ENCODE measurements around the gene PTPDC1. TPM values are rescaled to one million over a fixed set of nuclear protein-coding genes. Genes with fewer than 3 reads are reported as not detected.

The PTPDC1 gene, protein sequence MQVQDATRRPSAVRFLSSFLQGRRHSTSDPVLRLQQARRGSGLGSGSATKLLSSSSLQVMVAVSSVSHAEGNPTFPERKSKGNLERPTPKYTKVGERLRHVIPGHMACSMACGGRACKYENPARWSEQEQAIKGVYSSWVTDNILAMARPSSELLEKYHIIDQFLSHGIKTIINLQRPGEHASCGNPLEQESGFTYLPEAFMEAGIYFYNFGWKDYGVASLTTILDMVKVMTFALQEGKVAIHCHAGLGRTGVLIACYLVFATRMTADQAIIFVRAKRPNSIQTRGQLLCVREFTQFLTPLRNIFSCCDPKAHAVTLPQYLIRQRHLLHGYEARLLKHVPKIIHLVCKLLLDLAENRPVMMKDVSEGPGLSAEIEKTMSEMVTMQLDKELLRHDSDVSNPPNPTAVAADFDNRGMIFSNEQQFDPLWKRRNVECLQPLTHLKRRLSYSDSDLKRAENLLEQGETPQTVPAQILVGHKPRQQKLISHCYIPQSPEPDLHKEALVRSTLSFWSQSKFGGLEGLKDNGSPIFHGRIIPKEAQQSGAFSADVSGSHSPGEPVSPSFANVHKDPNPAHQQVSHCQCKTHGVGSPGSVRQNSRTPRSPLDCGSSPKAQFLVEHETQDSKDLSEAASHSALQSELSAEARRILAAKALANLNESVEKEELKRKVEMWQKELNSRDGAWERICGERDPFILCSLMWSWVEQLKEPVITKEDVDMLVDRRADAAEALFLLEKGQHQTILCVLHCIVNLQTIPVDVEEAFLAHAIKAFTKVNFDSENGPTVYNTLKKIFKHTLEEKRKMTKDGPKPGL
- total RNA-seq, result 1.1 TPM

DNA sequence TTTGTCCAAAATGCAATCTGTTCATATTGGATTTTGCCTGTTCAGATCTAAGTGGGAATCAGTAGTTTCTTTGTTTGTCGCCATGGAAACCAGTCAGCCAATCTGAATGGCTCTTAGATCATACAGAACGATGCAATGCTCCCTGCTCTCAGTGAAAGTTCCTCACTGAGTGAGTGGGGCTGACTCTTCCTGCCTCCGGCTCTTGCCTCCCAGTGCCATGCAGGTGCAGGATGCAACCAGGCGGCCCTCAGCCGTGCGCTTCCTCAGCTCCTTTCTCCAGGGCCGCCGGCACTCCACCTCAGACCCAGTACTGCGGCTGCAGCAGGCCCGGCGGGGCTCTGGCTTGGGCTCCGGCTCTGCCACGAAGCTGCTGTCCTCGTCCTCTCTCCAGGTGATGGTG, at the start of gene PTPDC1:
TSS of gene PTPDC1 (plus strand) at position 151 of the 400 bp plus-strand sequence. CDS start at position 218, 67 bp downstream.
- DNase-seq (ENCODE audit: low spot score) (no peak), ATAC-seq (no peak)

DNA sequence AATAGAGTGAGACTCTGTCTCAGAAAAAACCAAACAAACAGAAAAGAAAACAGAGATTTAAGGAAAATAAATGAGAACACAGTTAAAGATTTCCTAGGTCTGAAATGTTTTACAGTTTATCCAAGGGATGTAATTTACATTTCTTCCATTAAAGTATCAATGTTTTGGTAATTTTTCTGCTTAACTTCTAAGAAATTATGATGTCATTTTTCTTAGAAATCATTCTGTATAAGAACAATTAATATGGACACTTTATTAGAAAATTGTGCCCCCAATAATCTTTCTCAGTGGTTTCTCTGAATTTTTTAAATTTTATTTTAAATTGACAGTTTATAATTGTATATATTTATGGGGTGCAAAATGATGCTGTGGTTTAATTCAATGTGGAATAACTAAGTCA, 49.8 kb upstream of the PTPDC1 start:
- DNase-seq (ENCODE audit: low spot score) (no peak), ATAC-seq (no peak)

DNA sequence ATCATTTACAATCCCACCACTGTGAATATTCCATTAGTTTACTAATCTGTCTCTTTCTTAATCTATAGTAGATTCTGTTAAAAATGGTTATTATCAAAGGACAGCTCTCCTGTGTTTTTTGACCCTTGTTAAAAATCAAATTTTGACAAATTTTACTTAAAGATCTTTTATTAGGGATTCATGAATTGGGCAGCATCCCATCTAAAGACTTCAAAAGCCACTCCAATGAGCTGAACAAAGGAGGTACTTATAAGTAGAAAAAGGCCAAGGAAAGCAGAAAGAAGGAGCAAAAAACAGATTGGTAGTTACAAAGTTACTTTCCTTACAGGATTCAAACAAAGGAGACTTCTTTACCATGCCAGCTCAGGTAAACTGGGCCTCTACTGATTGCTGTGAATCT, 44.5 kb upstream of the PTPDC1 start:
- ATAC-seq (no peak), DNase-seq (ENCODE audit: low spot score) (no peak)

DNA sequence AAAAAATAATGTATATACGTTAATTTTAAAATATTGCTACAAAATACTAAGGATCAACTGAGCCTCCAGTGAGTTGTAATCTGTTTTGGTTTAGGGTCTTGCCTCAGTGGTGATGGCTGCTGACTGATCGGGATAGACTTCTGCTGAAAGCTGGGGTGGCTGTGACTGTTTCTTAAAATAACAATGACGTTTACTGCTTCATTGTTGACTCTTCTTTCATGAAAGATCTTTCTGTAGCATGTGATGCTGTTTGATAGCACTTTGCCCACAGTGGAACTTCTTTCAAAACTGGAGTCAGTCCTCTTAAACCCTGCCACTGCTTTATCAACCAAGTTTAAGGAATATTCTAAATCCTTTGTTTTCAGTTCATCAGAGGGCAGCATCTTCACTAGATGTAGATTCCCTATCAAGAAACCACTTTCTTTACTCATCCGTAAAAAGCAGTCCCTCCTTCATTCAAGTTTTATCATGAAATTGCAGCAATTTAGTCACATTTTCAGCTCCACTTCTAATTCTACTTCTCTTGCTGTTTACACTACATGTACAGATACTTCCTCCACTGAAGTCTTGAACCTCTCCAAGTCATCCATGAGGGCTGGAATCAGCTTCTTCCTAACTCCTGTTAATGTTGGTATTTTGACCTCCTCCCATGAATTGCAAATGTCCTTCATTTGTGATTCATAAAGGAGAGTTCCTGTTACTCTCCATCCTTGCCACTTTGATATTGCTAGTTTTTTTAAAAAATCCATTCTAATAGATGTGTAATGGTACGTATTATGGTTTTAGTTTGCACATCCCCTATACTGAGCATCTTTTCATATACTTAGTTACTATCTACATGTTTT, 41.5 kb upstream of the PTPDC1 start:
- no peak for ATAC-seq
- DNase-seq (ENCODE audit: low spot score), result no peak

DNA sequence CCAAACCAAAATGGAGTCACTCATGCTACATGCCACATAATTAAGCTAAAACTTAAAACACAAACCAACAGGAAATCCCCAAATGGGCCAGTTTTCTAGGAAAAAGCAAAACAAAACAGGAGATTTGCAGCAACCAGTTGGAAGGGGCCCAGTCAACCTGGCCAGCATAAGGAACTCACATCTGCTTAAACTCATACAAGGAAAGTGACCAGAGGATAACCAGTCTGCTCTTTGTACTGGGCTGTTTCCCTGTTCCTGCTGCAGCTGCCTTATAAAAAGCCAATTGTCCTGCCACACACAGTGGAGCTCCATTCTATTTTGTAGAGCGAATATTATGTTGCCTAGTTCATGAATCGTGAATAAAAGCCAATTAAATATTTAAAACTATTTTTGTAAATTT, 29.5 kb upstream of the PTPDC1 start:
- ATAC-seq, result no peak
- DNase-seq (ENCODE audit: low spot score), result no peak

DNA sequence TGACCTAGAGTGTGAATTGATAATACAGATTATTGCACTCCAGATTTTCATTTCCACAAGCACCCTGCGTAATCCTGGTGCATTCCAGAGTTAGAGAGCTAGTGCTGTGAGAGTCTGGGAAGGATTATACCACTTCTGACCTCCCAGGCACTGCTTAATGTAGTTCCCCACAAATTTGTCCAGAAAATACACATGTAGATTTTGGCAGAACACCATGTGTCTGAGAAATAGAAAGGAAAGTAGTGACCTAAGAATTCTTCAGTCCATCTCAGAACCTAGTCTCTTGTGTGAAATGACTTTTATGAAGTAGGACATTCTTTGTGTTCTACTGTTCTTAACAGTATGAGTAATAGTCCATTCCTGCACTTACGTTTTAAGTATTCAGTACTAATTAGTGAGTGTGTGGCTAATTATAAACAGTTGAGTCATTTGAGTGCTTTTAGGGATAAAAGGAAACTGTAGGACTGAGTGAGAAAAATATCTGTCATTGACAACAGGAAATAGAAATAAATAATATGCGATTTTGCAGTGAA, 27.8 kb upstream of the PTPDC1 start:
- ATAC-seq (peak; percentile 22), DNase-seq (ENCODE audit: low spot score) (no peak)

DNA sequence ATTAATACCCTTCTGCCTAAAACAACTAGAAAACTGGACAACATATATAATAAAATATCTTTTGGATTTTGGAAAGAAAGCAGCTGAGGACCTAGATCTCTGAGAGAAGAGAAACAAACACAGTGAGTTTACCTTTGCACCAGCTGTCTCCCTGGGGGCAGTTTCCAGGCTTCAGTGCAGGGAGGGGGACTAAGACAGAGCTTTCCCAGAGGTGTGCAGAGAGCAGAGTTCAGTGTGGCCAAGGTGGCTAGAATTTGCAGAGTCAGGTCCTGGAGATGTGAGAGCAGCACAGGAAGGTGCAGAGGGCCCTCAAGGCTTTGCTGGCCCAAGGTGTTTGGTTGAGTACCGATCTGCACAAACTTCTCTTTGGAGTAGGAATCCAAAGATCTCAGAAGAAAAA, 26.3 kb upstream of the PTPDC1 start:
- DNase-seq (ENCODE audit: low spot score) (no peak), ATAC-seq (no peak)

DNA sequence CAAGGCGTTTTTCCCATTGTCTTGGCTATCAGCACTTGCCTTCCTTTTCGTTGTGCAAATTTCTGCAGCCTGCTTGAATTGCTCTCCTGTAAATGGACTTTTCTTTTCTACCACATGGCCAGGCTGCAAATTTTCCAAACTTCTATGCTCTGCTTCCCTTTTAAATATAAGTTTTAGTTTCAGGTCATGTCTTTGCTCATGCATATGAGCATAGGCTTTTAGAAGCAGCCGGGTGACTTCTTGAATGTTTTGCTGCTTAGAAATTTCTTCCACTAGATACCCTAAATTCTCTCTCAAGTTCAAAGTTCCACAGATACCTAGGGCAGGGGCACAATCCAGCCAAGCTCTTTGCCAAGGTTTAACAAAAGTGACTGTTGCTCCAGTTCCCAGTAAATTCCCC, 22.4 kb upstream of the PTPDC1 start:
- DNase-seq (ENCODE audit: low spot score), result no peak

DNA sequence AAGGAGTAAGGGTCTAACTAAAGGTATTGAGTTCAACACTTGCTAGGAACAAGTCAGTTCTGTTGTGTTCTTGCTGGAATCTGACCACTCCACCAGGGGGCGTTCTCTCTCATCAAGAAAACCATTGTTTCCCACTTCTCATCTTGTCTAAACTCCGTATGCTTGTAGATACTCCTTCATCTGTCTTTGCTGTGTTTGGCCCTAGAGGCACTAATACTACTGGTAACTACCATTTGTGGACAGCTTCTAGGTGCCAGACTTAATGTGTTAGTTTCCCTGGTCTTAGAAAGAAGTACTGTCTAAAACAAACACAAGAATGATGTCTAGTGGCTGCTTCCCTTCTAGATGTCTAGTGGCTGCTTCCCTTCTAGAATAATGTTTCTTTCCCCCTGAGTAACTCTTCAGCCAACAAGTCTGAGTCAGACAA, 18.7 kb upstream of the PTPDC1 start:
- DNase-seq (ENCODE audit: low spot score) (peak; percentile 71), ATAC-seq (peak; percentile 92)

More for the DNA sequence above, 22.4 kb upstream of the PTPDC1 start:
- ATAC-seq, result no peak

DNA sequence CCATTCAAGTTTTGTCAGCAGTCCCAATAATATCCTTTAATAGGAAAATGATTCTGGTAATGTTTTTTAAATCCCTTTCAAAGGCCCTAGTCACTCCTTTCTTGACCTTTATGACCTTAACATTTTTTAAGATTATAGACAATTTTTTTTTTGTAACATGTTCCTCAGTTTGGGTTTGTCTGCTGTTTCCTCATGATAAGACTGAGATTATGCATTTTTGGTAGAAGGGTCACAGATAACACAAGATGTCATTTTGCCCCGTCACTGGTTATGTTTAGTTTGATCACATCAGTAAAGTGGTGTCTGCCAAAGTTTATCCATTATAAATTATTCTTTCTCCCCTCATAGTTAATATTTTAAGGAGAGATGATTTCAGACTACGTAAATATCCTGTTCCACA, 16.0 kb upstream of the PTPDC1 start:
- no peak for ATAC-seq

DNA sequence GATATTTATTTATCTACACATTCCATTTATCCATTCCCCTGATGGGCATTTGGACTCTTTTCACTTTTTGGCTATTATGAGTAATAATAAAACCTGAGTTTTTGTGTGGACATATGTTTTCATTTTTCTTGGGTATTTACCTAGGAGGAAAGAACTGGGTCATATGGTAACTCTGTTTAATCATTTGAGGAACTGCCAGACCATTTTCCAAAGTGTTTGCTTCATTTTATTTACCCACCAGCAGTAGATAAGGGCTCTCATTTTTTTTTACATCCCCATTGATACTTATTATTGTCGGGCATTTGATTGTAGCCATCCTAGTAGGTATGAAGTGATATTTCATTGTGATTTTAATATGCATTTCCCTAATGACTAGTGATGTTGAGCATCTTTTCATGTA, 7.7 kb upstream of the PTPDC1 start:
- ATAC-seq (no peak), DNase-seq (ENCODE audit: low spot score) (no peak)

More for the DNA sequence above, 16.0 kb upstream of the PTPDC1 start:
- DNase-seq (ENCODE audit: low spot score), result no peak

DNA sequence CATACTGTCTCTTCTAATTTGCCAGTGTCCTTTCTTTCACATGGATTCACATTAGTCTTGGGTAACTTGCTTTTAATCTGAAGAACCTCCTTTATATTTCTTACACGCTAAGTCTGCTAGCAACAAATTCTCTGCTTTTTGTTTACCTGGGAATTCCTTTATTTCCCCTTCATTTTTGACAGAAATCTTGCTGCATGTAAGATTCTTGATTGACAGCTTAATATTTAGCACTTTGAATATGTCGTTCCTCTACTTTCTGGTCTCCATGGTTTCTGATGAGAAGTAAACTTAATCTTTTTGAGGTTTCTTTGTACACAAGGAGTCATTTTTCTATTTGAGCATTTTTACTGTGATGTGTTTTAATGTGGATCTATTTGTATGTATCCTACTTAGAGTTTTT, 6.2 kb upstream of the PTPDC1 start:
- no peak for ATAC-seq
- DNase-seq (ENCODE audit: low spot score), result no peak

DNA sequence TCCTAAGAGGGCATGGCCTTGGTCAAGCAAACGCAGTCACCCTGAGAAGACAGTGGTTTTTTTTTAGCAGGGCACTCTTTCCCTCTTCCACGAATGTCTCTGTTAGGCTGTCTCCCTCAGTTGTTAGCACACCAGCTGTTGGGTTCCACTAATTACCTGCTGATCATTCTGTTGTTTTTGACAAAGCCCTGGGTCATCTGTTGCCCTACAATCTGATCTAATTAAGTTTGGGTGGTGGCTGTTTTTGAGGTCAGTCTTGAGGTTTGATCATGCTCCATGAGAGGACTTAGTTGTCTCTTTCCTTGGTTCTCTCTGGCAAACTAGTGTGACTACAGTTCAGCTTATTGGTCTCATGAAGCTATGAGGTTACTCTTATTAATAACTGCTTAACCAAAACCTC, 5.0 kb upstream of the PTPDC1 start:
- no peak for ATAC-seq
- DNase-seq (ENCODE audit: low spot score), result no peak

DNA sequence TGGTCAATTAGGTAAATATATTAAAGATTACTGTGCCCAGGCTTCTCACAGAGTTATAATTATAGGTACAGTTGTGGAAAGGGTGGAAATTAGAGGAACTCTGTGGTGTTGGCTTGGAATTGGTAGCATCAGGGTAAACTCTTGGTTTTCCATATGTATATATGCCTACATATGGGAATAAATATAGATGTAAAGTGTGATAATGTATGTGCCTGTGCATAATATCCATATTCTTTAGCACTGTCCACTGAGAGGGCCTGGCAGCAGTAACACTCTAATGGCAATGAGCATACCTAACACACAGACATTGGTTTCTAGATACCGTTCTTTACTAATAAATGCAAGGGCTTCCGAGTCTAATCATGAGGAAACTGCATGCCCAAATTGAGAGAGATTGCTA, 4.0 kb upstream of the PTPDC1 start:
- ATAC-seq (no peak), DNase-seq (ENCODE audit: low spot score) (no peak)

DNA sequence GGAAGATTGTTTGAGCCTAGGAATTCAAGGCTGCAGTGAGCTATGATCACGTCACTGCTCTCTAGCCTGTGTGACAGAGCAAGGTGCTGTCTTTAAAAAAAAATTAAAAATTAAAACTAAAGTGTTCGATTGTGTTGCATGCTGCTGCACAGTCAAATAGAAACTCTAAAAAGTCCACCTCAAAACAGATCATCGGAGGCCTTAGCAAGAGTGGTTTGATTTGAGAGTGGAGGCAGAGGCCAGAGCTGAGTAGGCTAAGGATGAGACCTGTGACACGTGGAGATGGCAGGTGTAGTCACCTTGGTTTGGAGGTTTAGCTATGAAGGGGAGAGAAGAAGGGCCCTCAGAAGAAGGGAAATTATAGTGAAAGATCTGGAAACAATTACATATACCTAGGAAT, 2.8 kb upstream of the PTPDC1 start:
- no peak for DNase-seq (ENCODE audit: low spot score)
- no peak for ATAC-seq

DNA sequence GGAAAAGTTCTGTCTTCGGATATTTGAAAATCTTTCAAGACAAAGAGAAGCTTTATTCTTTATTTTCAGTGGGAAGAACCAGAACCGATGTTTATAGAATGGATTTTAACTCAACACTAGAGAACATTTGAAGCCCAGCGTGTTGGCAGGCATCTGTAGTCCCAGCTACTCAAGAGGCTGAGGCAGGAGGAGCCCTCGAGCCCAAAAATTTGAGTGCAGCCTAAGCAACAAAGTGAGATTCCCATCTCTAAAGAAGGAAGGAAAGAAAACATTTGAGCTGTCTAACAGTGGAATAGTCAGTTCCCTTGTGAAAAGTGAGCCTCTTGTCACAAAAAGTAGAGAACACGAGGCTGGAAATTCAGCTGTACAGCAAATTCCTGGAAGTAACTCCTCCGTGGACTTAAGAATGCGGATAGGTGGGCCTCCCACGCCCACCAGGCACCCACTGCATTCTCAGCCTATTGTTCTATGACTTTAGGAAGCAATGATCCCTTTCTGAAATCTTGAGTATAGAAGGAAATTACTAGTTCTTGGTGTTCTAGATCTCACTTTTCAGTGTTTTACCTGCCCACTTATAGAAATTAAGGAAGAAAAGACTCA, 2.3 kb upstream of the PTPDC1 start:
- ATAC-seq (no peak), DNase-seq (ENCODE audit: low spot score) (no peak)

DNA sequence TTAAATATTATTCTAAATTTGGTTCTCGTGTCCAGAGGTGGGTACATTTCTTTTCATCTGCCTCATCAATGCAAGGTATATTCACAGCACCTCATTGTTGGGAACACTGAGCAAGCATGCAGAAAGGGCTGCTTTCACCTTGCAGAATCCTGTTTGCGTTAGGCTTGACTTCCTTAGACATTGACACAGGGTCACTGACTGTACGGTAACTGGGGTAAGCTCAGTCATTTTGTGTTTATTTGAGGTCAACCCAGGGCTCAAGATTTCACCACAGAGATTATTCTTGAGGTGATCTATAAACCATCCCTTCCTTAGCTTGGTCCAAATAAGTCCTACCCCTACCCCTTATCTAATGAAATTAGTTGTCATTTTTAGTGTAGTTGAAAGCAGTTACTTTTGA, 1.7 kb upstream of the PTPDC1 start:
- ATAC-seq, result no peak
- no peak for DNase-seq (ENCODE audit: low spot score)

DNA sequence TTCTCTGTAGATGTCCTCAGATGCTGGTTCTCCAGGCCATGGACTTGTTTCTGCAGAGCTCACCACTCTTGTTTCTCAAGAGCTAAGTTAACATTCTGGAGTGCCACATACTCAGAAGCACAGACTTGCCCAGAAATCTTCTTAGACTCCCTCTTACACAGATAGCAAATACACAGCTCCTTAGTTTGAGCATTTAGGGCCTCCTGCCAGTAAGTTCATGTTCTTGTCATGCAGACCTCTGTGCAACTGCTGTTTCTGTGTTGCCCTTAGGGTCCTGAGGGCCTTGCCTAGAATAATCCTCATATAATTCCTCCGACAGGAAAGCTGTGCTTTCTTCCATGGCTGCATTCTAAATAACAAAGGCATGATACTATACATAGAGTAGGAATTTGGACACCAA, 1.3 kb upstream of the PTPDC1 start:
- DNase-seq (ENCODE audit: low spot score) (no peak), ATAC-seq (no peak)

DNA sequence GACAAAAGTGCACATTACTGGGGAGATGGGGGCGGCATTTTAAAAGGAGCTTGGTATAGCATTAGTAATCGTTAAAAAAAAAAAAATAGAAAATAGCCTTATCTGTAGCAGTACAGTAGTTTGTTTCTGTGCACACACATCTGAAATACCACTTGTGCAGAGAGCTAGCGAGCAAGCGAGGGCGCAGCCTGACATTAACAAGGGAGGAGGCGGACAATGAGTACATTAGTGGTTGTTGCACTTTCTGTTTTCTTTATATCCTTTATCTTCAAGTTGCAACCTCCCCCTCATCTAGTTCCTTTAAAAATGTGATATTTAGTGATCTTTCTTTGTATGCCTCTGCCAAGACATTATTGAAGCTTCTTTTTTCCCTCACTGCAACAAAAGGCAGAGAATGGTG, 880 bp upstream of the PTPDC1 start:
- no peak for ATAC-seq

DNA sequence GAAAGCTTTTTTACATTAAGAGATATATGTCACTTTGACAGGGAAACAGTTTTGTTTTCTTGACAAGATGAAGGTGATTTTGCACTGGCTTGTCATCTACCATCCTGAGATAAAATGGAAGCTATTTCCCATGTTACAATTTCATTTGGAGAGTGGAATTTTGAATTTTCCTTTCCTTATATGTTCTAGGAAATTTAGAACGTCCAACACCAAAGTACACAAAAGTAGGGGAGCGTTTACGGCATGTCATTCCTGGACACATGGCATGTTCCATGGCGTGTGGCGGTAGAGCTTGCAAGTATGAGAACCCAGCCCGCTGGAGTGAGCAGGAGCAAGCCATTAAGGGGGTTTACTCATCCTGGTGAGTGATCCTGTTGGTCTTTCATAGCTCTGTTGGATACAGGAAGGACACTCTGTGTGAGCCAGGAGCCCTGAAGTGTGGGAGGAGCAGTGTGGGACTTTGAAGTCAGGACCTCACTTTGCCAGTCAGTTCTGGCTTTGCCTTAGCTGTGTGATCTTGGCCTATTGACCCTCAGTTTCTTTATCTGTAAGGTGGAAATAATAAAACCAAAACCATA, 887 bp downstream of the PTPDC1 start:
- no peak for DNase-seq (ENCODE audit: low spot score)
- ATAC-seq, result no peak

More for the DNA sequence above, 880 bp upstream of the PTPDC1 start:
- DNase-seq (ENCODE audit: low spot score), result no peak
